ENCODE measurements around the gene SALL3. TPM values are rescaled to one million over a fixed set of nuclear protein-coding genes. Genes with fewer than 3 reads are reported as not detected.

Gene SALL3
- total RNA-seq, 1 donor from 2014 or later: not detected

GRCh38 chr18:78975699-78976335 lies 3.8 kb upstream of the SALL3 start:
- no peak for TF ChIP-seq CTCF (IDR thresholded peaks at IDR 0.05)
- CTCF ChIA-PET: no interaction called here
- Mint-ChIP-seq H3K27me3 (peaks cover 56% of the 10 kb centered on the region), H3K4me1 (peaks cover 2% of the 10 kb centered on the region), H3K36me3 (ENCODE audit: low read depth) (no peaks in the 10 kb centered on the region), H3K9me3 (no peaks in the 10 kb centered on the region), H3K4me3 (no peak overlapping the region), H3K27ac (no peak overlapping the region)
- DNase-seq (no peak), ATAC-seq (ENCODE audit: low read depth) (no peak)
- POLR2A ChIA-PET: no interaction called here
- intact Hi-C loops (cut with micrococcal nuclease): no loop called here

GRCh38 chr18:78976765-78977636 lies 2.6 kb upstream of the SALL3 start:
- ChIA-PET CTCF (no interaction called here), POLR2A (no interaction called here)
- H3K4me1 Mint-ChIP-seq: peaks cover 6% of the 10 kb centered on the region

GRCh38 chr18:78977637-78978348 lies 1.8 kb upstream of the SALL3 start:
- no peak overlapping the region for H3K27ac Mint-ChIP-seq

More at GRCh38 chr18:78976765-78977636, 2.6 kb upstream of the SALL3 start:
- no peak for DNase-seq
- no peak overlapping the region for H3K4me3 Mint-ChIP-seq
- H3K27ac Mint-ChIP-seq: no peak overlapping the region
- intact Hi-C loops (cut with micrococcal nuclease): no loop called here
- ATAC-seq (ENCODE audit: low read depth): no peak
- peaks cover 50% of the 10 kb centered on the region for H3K27me3 Mint-ChIP-seq
- H3K36me3 Mint-ChIP-seq (ENCODE audit: low read depth): no peaks in the 10 kb centered on the region
- H3K9me3 Mint-ChIP-seq: no peaks in the 10 kb centered on the region
- TF ChIP-seq CTCF (IDR thresholded peaks at IDR 0.05): no peak

GRCh38 chr18:78978349-78979055 lies 1.1 kb upstream of the SALL3 start:
- TF ChIP-seq CTCF (IDR thresholded peaks at IDR 0.05): no peak
- no peak for DNase-seq
- intact Hi-C loops (cut with micrococcal nuclease): no loop called here
- ATAC-seq (ENCODE audit: low read depth): no peak
- CTCF ChIA-PET: no interaction called here
- H3K9me3 Mint-ChIP-seq: no peaks in the 10 kb centered on the region
- peaks cover 46% of the 10 kb centered on the region for H3K27me3 Mint-ChIP-seq
- no peaks in the 10 kb centered on the region for H3K36me3 Mint-ChIP-seq (ENCODE audit: low read depth)
- peaks cover 4% of the 10 kb centered on the region for H3K4me1 Mint-ChIP-seq
- H3K4me3 Mint-ChIP-seq: peak overlapping the region; percentile 25
- H3K27ac Mint-ChIP-seq: no peak overlapping the region
- POLR2A ChIA-PET: interaction anchor here (0.7 kb wide), 1 partner anchor 897 kb away, joined by 3 read pairs; no protein-coding TSS in a partner anchor

More at GRCh38 chr18:78977637-78978348, 1.8 kb upstream of the SALL3 start:
- TF ChIP-seq CTCF (IDR thresholded peaks at IDR 0.05): no peak
- H3K27me3 Mint-ChIP-seq: peaks cover 47% of the 10 kb centered on the region
- no peak for DNase-seq
- ATAC-seq (ENCODE audit: low read depth): no peak
- peaks cover 6% of the 10 kb centered on the region for H3K4me1 Mint-ChIP-seq
- CTCF ChIA-PET: no interaction called here
- no peaks in the 10 kb centered on the region for H3K9me3 Mint-ChIP-seq
- POLR2A ChIA-PET: interaction anchor here (0.7 kb wide), 1 partner anchor 897 kb away, joined by 3 read pairs; no protein-coding TSS in a partner anchor
- intact Hi-C loops (cut with micrococcal nuclease): no loop called here
- H3K36me3 Mint-ChIP-seq (ENCODE audit: low read depth): no peaks in the 10 kb centered on the region
- H3K4me3 Mint-ChIP-seq: no peak overlapping the region

Measured in activated B cell treated with CpG ODN at 0.5 μM for 24 hours (primary cell).